HG02852 (cell line): Measurements from ENCODE around the gene PXDC1.

Experiments used
- ATAC-seq: cut with Tn5 transposase; IDR thresholded peaks from one replicate; pipeline ENCODE4 v1.9.1; 2021; ENCODE audit warnings: mild to moderate bottlenecking, moderate library complexity; ENCODE audit not compliant: unreplicated experiment

Gene PXDC1

DNA sequence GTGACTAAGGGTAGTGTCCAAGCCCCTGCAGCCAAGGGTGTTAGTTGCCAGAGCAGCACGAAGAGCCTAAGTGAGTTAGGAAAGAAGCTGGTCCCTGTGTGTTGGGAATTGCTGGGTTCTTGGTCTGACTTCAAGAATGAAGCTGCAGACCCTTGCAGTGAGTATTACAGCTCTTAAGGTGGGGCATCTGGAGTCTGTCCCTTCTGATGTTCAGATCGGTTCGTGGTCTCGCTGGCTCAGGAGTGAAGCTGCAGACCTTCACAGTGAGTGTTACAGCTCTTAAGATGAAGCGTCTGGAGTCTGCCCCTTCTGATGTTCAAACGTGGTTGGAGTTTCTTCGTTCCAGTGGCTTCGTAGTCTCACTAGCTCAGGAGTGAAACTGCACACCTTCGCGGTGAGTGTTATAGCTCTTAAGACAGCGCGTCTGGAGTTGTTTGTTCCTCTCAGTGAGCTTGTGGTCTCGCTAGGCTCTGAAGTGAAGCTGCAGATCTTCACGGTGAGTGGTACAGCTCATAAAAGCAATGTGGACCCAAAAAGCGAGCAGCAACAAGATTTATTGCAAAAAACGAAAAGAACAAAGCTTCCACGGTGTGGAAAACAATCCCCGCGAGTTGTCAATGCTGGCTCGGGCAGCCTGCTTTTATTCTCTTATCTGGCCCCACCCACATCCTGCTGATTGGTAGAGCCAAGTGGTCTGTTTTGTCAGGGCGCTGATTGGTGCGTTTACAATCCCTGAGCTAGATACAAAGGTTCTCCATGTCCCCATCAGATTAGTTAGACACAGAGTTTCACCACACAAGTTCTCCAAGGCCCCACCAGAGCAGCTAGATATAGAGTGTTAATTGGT lies 31.8 kb downstream of the PXDC1 start:
- no peak for ATAC-seq

DNA sequence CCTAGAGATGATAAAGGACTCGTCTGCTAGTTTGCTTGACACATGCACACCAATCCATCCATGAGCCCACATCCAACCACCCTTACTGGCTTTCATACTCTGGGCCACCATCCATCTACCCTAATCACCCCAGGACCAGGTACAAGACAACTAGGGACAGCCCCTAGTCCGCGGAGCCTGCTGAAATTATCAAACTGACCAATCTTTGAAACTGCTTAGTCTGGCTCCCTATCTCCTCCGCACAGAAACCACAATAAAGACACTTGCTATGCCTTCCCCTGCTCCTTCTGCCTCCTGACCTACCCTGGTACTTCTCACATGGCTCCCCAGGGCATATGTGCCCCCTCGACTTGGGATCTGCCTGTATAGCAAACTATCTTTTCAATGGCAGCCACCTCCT lies 33.1 kb downstream of the PXDC1 start:
- ATAC-seq: no peak

DNA sequence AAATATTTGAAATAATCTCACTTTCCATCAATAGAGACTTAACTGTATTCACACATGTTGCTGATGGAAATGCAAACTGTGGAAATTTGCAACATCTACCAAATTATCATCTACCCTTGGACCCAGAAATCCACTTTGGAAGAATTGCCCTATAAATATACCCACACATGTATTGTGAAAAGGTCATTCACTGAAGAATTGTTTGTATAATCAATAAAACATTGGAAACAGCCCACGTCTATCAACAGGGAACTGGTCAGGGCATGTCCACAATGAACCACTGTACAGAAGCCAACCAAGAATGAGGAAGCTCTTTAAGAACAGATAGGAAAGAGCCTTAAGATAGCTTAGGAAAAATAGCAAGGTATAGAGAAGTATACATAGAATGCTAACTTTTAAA lies 36.2 kb downstream of the PXDC1 start:
- no peak for ATAC-seq

DNA sequence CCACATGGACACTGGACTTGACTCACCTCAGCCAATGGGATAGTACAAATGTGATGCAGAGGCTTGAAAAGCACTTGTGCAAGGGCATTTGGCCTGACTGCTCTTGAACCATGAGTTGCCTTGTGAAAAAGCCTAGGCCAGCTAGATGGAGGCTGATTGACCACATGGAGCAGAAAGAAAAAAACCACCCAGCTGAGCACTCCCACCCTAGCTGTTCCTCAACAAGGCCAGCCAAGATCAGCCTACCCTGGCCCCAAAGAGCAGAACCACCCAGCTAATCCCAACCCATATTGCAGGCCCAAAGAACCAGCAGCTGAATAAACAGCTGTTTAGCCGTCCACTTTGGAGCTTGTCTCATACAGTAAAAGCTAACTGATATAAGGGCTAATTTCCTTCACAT lies 36.7 kb downstream of the PXDC1 start:
- ATAC-seq: no peak

DNA sequence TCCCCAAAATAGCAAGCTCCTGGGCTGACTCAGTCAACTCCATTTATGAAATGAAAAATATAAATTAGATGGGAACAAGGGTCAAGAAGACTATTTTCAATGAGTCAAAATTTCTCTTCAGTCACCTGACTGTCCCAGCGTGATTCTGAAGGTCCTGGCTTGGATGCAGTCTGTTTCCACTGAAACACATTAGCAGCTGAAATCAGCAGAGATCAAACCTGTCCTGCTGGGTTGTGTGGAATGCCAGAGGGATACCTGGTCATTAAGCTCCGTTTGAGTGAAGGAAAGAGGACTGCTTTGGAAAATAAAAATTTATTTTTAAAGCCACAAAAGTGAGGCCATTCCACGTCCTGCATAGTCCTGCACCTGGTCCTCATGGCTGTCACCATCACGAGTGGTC lies 37.4 kb downstream of the PXDC1 start:
- ATAC-seq: no peak

DNA sequence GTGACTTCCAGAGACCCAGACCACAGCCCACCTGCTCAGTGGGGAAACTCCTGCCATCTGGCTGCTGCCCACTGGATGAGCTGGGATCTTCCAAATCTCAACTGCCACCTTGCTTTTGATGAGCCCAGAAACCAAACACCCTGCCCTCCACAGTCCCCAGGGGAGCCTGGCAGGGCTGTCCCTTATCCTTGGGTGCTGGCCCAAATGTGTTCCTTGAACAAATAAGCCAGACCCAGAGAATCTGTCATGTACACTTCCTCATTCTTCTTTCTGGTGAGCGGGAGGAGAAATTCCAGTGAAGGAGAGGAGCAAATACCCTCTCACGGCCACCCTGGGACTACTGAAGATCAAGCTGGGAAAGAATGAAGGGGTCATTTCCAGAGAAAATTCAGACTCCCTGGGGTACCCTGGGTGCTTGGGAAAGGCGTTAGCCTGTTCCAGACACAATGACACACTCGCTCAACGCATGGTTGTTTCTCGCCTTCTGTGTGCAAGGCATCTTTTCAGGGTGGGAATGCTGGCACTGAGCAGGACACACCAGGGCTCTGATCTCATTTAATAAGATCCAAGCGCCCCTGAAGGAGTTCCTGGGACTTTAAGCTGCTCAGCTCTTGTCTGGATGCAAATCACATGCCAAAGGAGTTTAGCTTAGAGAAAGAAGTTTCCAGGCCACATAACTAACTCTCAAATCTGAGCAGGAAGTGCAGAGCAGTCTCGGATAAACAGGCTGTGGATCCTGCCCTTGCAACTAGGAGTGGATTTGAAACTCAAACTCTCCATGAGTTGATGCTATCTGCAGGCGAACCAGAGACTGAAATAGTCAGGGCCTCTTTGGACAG lies 38.5 kb downstream of the PXDC1 start:
- no peak for ATAC-seq

DNA sequence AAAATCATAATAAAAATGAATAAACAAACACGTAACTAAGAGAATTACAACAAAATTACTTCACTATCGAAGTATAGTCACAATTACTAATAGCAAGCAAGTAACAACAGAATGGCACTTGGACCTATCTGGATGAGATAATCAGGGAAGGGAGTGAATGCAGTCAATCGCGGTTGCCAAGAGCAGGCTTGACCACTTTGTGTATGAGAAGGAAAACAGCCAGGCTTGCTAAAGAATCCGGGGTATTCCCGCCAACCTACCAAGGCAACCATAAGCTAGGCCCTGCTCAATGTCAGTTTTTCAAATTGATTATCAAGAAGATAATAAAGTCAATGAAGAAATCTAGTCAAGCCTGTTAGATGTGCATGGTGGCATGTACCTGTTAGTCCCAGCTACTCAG lies 39.7 kb downstream of the PXDC1 start:
- no peak for ATAC-seq

DNA sequence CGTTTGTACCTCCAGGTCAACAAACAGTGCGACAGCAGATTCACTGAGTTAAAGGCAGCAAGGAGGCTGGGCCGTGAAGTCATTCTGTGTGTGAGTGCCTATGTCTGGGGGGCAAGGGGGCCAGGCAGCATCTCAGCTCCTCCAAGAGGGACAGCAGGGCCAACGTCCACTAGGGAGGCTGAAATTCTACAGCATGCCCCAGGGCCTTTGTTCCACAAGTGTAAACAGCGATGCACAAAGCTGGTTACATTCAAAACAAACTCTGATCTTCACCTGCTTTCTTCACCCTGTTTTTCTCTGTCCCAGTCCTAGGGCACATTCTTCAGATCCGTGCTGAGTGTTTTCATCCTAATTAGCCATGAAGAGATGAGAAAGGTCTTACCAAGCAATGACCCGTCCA lies 41.1 kb downstream of the PXDC1 start:
- ATAC-seq: no peak

DNA sequence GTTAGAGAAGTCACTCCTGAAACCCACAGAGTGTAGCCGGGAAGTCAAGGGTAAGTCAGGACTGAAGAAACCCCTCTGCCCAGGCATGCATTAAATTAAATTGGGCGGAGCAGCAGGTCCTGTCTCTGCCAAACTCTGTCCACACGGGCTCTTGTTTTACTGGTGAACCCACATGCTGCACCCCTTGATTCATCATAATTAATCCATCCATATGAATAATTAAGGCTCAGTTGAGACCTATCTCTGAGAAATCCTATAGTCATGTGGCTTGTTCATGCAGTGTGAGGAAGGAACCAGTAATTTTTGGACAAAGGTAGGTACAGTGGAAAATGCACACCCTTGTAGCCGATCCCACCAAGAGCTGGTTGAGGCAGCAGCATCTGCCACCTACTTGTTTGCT lies 43.0 kb downstream of the PXDC1 start:
- no peak for ATAC-seq

DNA sequence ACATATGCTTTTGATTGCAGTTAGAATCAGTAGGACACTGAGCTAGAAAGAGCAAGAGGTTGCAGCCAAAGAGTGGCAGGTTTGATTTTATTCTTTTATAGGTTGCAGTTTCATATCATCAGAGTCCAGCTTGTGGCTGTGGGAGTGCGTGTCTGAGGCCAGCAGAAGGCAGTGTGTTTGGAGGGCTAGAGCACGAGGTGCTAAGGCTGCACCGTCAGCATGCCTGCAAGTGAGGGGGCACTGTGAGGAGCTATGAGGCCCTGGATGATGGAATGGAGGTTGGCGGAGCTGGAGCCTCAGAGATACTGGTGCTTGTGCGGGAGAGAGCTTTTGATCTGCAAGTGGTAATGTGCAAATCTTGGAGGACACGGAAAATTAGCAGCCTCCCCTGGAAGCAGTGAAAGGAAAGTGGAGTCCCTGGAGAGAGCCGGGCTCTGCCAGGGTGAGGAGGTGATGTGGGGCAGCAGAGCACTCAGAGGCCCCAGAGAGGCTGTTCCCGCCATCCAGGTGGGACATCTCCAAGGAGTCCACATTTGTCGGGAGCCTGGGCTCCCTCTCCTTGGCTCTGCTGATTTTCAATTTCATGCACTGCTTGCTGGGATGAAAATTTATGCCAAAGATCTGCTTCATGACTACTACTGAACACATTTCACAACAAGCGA lies 43.6 kb downstream of the PXDC1 start:
- ATAC-seq: no peak

DNA sequence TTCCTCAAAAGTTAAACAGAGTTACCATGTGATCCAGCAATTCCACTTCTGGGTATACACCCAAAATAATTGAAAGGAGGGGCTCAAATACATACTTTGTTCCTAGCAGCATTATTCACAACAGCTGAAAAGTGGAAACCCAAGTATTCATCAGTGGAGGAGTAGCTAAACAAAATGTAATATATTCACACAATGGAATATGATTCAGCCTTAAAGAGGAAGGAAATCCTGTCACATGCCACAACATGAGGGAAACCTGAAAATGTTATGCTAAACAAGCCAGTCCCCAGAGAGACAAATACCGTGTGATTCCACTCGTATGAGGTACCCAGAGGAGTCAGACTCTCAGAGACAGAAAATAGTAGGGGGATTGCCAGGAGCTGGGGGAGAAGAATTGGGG lies 44.5 kb downstream of the PXDC1 start:
- ATAC-seq: no peak

DNA sequence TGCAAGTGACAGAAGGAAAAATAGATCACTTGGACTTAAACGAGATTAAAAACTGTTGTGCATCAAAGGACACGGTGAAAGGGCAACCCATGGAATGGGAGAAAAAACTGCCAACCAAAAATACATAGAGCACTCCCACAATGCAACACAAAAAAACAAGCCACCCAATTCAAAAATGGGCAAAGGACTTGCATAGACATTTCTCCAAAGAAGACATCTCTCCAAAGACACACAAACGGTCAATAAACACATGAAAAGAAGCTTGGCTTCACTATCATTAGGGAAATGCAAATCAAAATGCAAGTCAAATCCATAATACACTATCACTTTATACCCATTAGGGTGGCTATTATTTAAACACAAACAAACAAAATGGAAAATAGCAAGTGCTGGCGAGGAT lies 45.0 kb downstream of the PXDC1 start:
- no peak for ATAC-seq

DNA sequence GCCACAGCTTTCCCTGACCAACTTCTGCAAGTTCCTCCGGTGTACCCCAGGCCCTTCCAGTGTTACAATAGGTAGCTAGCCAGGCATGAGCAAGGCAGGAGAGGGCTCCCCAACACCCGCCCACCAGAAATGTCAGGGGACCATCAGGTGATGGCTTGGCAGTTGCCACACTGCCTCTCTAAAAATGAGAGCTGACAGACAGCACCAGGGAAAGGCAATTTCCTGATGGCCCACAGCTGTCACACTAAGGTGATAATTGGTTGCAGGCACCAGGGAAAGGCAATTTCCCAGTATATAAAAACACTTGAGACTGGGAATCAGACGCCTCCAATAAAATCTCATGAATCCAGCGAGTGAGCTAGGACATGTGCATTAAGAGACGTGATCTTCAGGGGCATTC lies 49.9 kb downstream of the PXDC1 start:
- ATAC-seq: no peak

DNA sequence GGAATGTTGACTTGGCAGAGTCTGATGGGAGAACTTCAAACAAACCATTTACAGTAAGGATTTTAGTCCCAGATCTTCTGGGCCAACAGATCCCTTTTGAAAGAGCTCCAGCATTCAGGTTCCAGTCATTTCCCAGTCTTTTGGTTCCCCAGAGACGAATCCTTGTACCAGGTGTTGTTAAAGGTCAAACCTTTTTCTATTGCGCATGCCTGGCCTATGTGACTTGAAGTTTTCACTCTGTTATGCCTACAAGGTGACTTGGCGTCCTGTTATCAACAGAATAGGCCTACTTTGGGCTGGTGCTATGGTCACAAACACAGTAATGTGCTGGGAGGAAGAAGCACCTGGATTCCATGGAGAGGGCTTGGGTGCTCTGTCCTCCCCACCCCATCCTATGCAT lies 52.3 kb downstream of the PXDC1 start:
- ATAC-seq: no peak

DNA sequence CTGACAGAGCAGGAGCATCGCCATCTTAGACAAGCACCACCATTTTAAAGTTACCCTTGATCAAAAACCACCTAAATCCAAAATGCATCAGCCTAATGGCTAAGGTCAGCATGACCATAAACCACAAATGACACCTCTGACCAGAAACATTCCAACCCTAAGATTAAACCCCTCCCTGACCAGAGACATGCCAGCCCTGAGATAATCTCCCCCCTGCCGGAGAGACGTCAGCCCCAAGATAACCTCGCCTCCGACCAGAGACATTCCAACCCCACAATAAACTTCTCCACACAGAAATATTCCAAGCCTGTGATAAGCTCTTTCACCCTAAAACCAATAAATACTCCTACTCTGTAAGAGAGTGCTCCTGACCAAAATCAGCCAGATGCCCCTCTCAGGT lies 53.5 kb downstream of the PXDC1 start:
- no peak for ATAC-seq

DNA sequence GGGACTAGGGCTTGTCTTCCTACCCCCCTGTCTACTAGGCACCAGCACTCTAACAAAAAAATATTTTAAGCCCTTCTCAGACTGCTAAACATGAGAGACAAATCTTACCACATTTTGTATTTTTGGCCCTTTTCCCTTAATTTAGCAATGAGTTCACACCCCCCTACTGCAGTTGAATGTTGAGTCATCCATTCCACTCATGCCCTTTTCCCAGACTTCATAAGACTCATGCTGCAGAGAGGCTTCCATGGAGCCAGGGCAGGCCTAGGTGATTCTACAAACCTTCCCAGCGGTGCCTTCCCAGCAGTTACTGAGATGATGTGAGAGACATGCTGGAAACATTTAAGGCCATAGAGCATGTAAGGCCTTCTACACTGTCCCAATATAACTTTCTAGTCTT lies 53.9 kb downstream of the PXDC1 start:
- no peak for ATAC-seq

DNA sequence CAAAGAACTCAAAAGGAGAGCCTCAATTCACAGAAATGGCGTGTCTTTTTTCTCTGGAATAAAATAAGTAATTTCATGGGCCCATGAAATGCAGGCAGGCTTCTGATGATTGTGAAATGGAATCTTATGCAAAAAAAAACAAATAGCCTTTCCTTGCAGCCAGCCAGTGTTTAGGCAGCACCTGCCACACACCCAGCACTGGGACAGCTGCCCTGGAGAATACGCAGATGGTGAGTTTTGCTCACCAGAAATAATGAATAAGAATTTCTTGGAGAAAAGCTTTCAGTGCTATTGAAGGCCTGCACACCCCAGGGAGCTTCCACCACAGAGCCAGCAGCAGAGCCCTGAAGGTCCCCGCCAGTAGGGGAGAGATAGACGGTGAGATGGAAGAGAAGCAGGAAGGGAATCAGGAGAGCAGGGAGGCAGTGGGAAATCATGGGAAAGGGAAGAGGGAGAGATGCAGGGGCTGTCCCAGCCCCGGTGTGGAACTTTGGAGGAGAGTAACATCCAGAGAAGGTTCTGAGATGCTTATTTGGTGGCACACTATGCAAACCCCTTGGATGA lies 54.9 kb downstream of the PXDC1 start:
- ATAC-seq: no peak

DNA sequence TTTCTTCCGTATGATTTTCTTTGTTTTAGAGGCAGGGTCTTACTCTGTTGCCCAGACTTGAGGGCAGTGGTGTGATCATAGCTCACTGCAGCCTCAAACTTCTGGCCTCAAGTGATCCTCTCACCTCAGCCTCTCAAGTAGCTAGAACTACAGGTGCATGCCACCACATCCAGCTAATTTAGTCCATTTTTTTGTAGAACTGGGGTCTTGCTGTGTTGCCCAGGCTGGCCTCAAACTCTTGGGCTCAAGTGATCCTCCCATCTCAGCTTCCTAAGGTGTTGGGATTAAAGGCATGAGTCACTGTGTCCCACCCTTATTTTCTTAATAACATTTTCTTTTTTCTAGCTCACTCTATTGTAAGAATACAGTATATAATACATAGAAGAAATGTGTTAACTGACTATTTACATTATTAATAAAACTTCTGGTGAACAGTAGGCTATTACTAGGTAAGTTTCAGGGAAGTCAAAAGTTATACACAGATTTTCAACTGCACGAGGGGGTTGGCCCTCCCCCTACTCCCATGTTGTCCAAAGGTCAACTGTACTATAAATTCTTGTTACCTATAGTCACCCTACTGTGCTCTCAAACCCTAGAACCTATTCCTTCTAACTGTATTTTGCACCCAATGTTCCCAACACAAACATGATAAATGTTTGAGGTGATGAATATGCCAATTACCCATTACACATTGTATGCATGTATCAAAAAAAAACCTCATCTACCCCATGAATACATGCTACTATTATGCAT lies 56.3 kb downstream of the PXDC1 start:
- no peak for ATAC-seq

DNA sequence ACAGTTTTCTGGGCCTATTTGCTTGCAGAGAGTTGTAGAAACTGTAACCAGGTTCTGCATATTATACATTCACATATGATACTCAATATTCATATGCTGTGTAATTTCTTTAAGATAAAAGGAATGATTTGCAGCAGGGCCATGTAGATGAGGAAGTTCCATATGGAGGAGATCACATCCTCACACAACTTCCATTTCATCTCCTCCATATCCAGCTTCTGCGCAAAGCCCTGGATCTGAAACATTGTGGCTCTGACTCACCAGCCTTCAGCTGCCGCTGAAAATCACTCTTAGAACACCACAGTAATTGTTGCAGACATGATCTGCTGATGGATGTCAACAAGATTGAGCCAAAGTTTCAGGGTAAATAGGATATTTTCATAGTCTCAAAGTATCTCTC lies 57.7 kb downstream of the PXDC1 start:
- no peak for ATAC-seq

DNA sequence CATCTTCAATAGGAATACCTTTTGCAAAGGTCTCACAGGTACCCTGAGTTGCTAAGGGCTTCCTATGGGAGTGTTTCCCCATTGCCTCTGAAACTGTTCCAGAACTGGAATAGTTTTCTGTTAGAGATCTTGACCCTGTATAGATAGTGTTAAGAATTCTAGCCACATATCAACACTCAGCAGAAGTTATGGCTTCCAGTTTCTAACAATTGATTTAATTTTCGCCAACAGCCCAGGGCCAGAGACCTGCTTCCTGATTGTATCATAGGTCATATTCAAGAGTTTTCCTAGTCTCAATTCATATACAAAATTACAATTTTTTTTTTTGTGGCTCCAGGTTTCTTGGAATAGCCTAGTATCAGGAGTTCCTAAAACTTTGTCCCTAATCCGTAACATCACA lies 61.0 kb downstream of the PXDC1 start:
- ATAC-seq: no peak

DNA sequence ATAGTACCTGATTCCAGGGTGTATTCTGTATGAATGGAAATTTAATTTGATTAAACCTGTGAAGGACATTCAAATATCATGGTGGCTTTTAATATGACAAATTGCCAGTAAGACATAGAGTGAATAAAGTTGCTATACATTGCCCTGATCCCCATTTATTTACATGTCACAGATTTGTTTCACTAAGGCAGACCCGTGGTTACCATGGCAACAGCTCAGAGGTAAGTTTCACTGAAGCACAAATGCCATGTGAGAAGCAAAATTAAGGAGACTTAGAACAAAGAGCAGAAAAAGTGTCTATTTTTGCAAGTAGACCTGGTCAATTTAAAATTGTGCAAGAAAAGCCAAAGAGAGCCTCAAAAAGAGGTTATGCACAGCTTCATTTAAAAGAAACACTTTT lies 63.7 kb downstream of the PXDC1 start:
- ATAC-seq: no peak
